Endothelial cell of umbilical vein (primary cell): Measurements from ENCODE around the gene CHD6. TPM values are rescaled to one million over a fixed set of nuclear protein-coding genes. Genes with fewer than 3 reads are reported as not detected.

Source experiments
- BruUV-seq: library from RNA; stranded (reverse); fragments of 400-500 nt; replicated peaks from 2 replicates; lab custom pipeline; 2021; lab: Mats Ljungman, UMichigan
- CTCF ChIA-PET: fragments of 300-600, 350-600 bp; sonication (Branson Sonifier 250); formaldehyde crosslinking; loops from one replicate; lab custom pipeline; 2021; ENCODE audit warnings: antibody characterized with exemption, inconsistent platforms; lab: Charles Lee
- POLR2A ChIA-PET: fragments of 300-600, 350-600 bp; sonication (Branson Sonifier 250); formaldehyde crosslinking; loops from one replicate; lab custom pipeline; 2021; ENCODE audit warnings: antibody characterized with exemption, inconsistent platforms; lab: Charles Lee
- DNase-seq: peaks from one replicate; pipeline ENCODE4 v3.0.0-alpha.2; 2011; ENCODE audit warnings: low read depth, low spot score
- FAIRE-seq: peaks from 2 replicates; lab custom pipeline; 2011; peaks lifted over from hg19 to GRCh38; lab: Jason Lieb, UNC
- H2AFZ ChIP-seq: 2 replicates; pipeline ENCODE4 v1.6.0; 2012; ENCODE audit warnings: low read depth, low read length, control low read depth, inconsistent platforms
- H3K27ac ChIP-seq: 2 replicates; pipeline ENCODE4 v1.5.1; 2011; ENCODE audit warnings: low read depth, mild to moderate bottlenecking, control low read depth, low read length, moderate library complexity; ENCODE audit not compliant: insufficient read depth
- H3K27me3 ChIP-seq, 2 experiments: 2 replicates each; pipeline versions ENCODE4 v1.6.0 to v1.6.1; 2011; ENCODE audit warnings: low read length in 2 of 2, mixed read lengths in 1 of 2; ENCODE audit not compliant: control insufficient read depth in 2 of 2, insufficient read depth in 2 of 2
- H3K36me3 ChIP-seq, 2 experiments: 2 replicates in 1 of 2; 3 replicates in 1 of 2; pipeline ENCODE4 v1.5.1; 2011; ENCODE audit warnings: low read length in 2 of 2, mild to moderate bottlenecking in 1 of 2, moderate library complexity in 1 of 2; ENCODE audit not compliant: control insufficient read depth in 2 of 2, insufficient read depth in 2 of 2; ENCODE audit errors: extremely low read depth in 1 of 2
- H3K4me1 ChIP-seq: 3 replicates; pipeline ENCODE4 v1.5.1; 2011; ENCODE audit warnings: mild to moderate bottlenecking, low read length; ENCODE audit not compliant: control insufficient read depth, insufficient read depth; ENCODE audit errors: extremely low read depth
- H3K4me2 ChIP-seq: 2 replicates; pipeline ENCODE4 v1.6.1; 2011; ENCODE audit warnings: low read length, control low read depth, mixed read lengths; ENCODE audit not compliant: insufficient read depth
- H3K4me3 ChIP-seq, 3 experiments: fragments of 200-600 bp in 1 of 3; sonication (generic), shearing (Covaris generic) in 1 of 3; replicated peaks in 1 of 3; 2 replicates each; pipeline ENCODE4 v1.5.1; 2011 to 2016; ENCODE audit warnings: control low read depth in 3 of 3, low read length in 3 of 3, mild to moderate bottlenecking in 2 of 3, inconsistent platforms in 1 of 3, low read depth in 1 of 3, moderate library complexity in 1 of 3; ENCODE audit not compliant: insufficient read depth in 1 of 3
- H3K79me2 ChIP-seq: 2 replicates; pipeline ENCODE4 v1.6.0; 2012; ENCODE audit warnings: low read length, inconsistent platforms; ENCODE audit not compliant: control insufficient read depth, insufficient read depth
- H3K9ac ChIP-seq: replicated peaks from 2 replicates; pipeline ENCODE3; 2011; ENCODE audit warnings: low read length, control low read depth; ENCODE audit not compliant: insufficient read depth; ENCODE audit errors: extremely low read depth
- H3K9me1 ChIP-seq: replicated peaks from 3 replicates; pipeline ENCODE4 v1.6.0; 2011; ENCODE audit warnings: mild to moderate bottlenecking, low read length; ENCODE audit not compliant: control insufficient read depth, insufficient read depth; ENCODE audit errors: extremely low read depth
- H3K9me3 ChIP-seq: replicated peaks from 2 replicates; pipeline ENCODE4 v1.5.1; 2012; ENCODE audit warnings: low read length, inconsistent platforms; ENCODE audit not compliant: control insufficient read depth, insufficient read depth
- H4K20me1 ChIP-seq: replicated peaks from 2 replicates; pipeline ENCODE3; 2011; ENCODE audit warnings: mild to moderate bottlenecking, low read length; ENCODE audit not compliant: control insufficient read depth, insufficient read depth; ENCODE audit errors: extremely low read depth
- GATA2 ChIP-seq: IDR thresholded peaks from 2 replicates; pipeline ENCODE4 v1.7.0; 2011; ENCODE audit warnings: low read depth, mild to moderate bottlenecking, moderate library complexity, mixed read lengths, low read length; ENCODE audit not compliant: insufficient read length, insufficient read depth
- JUN ChIP-seq: IDR thresholded peaks from 2 replicates; pipeline ENCODE4 v1.6.1; 2011; ENCODE audit warnings: borderline replicate concordance, low read depth; ENCODE audit not compliant: insufficient read length, insufficient read depth
- POLR2A ChIP-seq: IDR thresholded peaks from 2 replicates; pipeline ENCODE4 v1.6.1; 2012; ENCODE audit warnings: low read depth, mild to moderate bottlenecking, control low read depth, low read length
- POLR2AphosphoS5 ChIP-seq: IDR thresholded peaks from 2 replicates; pipeline ENCODE4 v1.6.1; 2012; ENCODE audit warnings: low read depth, mild to moderate bottlenecking, control low read depth, low read length, moderate library complexity; ENCODE audit not compliant: insufficient read depth
- dilution Hi-C: fragments of 300-500 bp; cut with MboI; formaldehyde crosslinking; loops from one replicate; pipeline ENCODE4 v1.15.0; 2019; ENCODE audit warnings: low sequenced_read_pairs; ENCODE audit not compliant: extremely low pct_ligation_motif_present
- intact Hi-C: fragments of 100-400 bp; cut with micrococcal nuclease; formaldehyde crosslinking; loops from one replicate; pipeline ENCODE4 v1.10.0; 2022
- polyA plus RNA-seq, 4 experiments: library from polyadenylated mRNA; depleted of rRNA in 3 of 4; stranded (reverse) in 3 of 4; unstranded in 1 of 4; fragments of >200 nt; gene quantifications; 2 replicates each; pipeline versions ENCODE4 v1.2.1 to v1.2.3, GENCODE V29; 2011 to 2012; ENCODE audit warnings: missing spikeins in 1 of 4
- total RNA-seq: library from RNA; stranded (reverse); gene quantifications from 2 replicates; pipeline ENCODE4 v1.2.3, GENCODE V29; 2021

CHD6 gene
- total and polyA plus RNA-seq, 2 donors (not counting 3 experiments of a cell fraction or from before 2014, with no cell fraction given), result 7.2 to 33.7 TPM

DNA sequence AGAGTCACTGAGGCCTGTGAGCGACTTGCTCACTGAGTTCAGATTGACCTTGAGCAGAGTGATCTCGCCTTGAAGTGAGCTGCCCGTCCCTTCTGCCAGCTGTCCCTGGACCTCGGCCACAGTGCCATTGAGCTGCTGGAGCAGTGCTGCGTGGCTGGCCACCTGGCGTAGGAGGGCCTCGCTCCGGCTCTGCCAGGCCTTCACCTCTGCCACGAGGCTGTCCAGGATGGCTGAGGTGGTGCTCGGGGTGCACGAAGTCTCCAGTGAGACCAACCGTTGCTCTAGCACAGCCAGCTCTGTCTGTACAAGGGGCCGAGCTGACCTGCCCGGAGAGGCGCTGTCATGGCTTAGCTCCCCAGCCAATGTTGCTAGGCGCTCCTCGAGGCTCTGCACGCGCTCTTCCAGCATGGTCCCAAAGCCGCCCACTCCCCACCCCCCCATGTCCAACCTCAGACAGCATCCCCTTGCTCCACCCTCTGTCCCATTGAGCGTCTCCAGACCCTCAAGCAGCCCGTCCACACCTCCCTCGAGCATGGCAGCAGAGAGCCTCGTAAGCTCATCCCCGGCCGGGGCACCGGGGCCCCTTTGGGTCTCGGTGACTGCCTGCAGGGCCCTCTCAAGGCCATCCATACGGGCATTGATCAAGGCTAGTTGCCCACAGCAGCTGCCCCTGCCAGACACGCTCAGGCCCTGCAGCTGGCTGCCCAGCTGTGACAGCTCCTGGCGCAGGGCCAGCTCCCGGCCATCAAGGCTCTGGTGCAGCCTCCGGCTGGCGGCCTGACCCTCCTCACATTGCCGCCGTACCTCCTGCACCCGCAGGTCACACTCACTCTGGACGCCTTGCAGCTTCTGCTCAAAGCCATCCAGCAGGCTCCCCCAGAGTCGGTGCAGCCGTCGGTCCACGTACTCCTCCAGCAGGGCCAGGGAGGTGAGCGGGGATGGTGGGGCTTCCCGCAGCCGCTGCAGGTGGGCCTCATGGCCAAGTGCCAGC is 256.1 kb downstream of the CHD6 start:
- Histone ChIP-seq H3K4me2 (no peak overlapping the region), H3K9me1 (no peaks in the 10 kb centered on the region), H3K27me3 (peaks cover 13 to 23% of the 10 kb centered on the region in 2 experiments), H3K4me1 (no peaks in the 10 kb centered on the region), H3K79me2 (no peaks in the 10 kb centered on the region), H3K27ac (no peak overlapping the region), H3K9ac (no peak overlapping the region), H2AFZ (no peak overlapping the region), H3K9me3 (no peaks in the 10 kb centered on the region), H4K20me1 (no peaks in the 10 kb centered on the region), H3K36me3 (no peaks in the 10 kb centered on the region), H3K4me3 (no peak overlapping the region)
- ChIA-PET POLR2A (no interaction called here), CTCF (interaction anchor here (0.5 to 1.5 kb wide), 2 partner anchors 189 to 245 kb away, joined by 3 to 6 read pairs; no protein-coding TSS in a partner anchor)
- intact Hi-C loops, result no loop called here
- FAIRE-seq (no peak), DNase-seq (no peak)
- no TSS peak for BruUV-seq
- TF ChIP-seq GATA2 (no peak), POLR2A (no peak), POLR2AphosphoS5 (no peak), JUN (no peak)
- dilution Hi-C loops, result no loop called here
